Thoracic aorta (tissue), 2 donors: Measurements from ENCODE around the gene KRTAP12-3. TPM values are rescaled to one million over a fixed set of nuclear protein-coding genes. Genes with fewer than 3 reads are reported as not detected.
"Not testable (repeated sequence)": the region's sequence is repeated elsewhere in the genome, so short reads cannot be mapped to it uniquely, and the experiment has no call there.

ENCODE experiments used
- ATAC-seq: fragments of 150-250 bp; one replicate; pipeline ENCODE4 v1.8.0; 2017; ENCODE audit warnings: low read depth; ENCODE audit not compliant: insufficient number of reproducible peaks, low FRiP score
- DNase-seq: peaks from one replicate; pipeline ENCODE4 v3.0.0-alpha.2; 2020; ENCODE audit warnings: low spot score
- H3K27ac ChIP-seq, 2 donors: fragments of 200-600 bp; sonication (generic); 1 replicate in 1 of 2; 2 replicates in 1 of 2; pipeline ENCODE4 v1.5.1; 2016; ENCODE audit warnings: mild to moderate bottlenecking in 2 of 2, moderate library complexity in 2 of 2
- H3K27me3 ChIP-seq: fragments of 200-600 bp; sonication (generic); replicated peaks from 2 replicates; pipeline ENCODE4 v1.6.0; 2016; ENCODE audit warnings: mild to moderate bottlenecking; ENCODE audit not compliant: insufficient read depth
- H3K36me3 ChIP-seq: fragments of 200-600 bp; sonication (generic); one replicate; pipeline ENCODE4 v1.5.1; 2016
- H3K4me1 ChIP-seq, 2 donors: fragments of 200-600 bp; sonication (generic); 1 replicate in 1 of 2; 2 replicates in 1 of 2; pipeline versions ENCODE4 v1.5.1 to v1.6.0; 2016; ENCODE audit warnings: low read depth in 2 of 2, mild to moderate bottlenecking in 1 of 2; ENCODE audit not compliant: control insufficient read depth in 1 of 2
- H3K4me3 ChIP-seq: fragments of 200-600 bp; sonication (generic); 2 replicates; pipeline ENCODE4 v1.5.1; 2016; ENCODE audit warnings: mild to moderate bottlenecking
- H3K9me3 ChIP-seq: fragments of 200-600 bp; sonication (generic); 2 replicates; pipeline ENCODE4 v1.5.1; 2016
- CTCF ChIP-seq: fragments of 200-600 bp; sonication (generic); IDR thresholded peaks from one replicate; pipeline ENCODE4 v1.5.1; 2019; ENCODE audit warnings: antibody characterized with exemption
- total RNA-seq, 2 donors: library from RNA; depleted of rRNA; stranded (reverse); fragments of >200 nt; gene quantifications; one replicate each; pipeline versions ENCODE4 v1.1.0 to v1.2.3, GENCODE V29; 2016

KRTAP12-3 gene
- total RNA-seq, 2 donors from 2014 or later, result not detected

DNA sequence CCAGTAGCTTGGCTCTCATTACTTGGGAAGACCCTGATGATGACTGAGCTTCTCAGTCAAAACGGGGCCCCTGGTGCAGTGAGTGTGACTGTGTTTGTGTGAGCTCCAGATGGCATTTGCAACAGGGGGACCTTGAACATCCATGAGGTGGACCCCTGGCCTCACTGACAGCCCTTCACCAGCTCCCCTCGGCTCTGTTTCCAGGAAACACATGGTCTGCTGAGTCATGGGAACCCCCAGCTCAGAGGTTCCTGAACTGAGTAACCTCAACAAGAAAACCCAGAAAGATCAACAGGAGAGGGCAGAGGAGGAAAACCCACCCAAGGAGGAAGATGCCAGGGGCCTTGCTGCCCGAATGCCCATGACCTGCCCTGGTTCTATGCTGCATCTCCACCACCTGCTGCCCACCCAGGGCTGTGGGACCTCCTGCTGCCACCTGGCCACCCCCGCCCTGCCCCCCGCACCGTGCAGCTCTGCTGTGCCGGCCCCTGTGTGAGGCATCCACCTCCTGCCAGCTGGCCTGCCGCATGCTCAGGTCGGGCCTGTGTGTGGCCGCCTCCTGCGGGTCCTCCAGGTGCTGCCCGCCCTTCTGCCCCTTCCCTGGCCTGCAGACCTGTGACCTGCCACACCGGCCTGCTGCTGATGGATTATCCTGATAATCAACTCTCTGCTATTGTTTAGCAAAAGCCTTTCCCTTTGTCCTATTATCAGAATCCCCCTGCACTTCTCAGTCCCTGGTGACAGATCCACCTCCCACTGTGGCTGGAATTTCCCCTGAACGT is 28.5 kb downstream of the KRTAP12-3 start:
- Histone ChIP-seq H3K27me3 (no peaks in the 10 kb centered on the region), H3K27ac (no peak overlapping the region), H3K4me3 (no peak overlapping the region), H3K9me3 (no peaks in the 10 kb centered on the region), H3K36me3 (no peaks in the 10 kb centered on the region), H3K4me1 (no peaks in the 10 kb centered on the region)
- TF ChIP-seq CTCF, result no peak
- no peak for DNase-seq
- no peak for ATAC-seq

GRCh38 chr21:44686843-44687561 is 29.3 kb downstream of the KRTAP12-3 start:
- H3K27me3 ChIP-seq, result no peaks in the 10 kb centered on the region
- no peaks in the 10 kb centered on the region for H3K9me3 ChIP-seq
- H3K36me3 ChIP-seq, result no peaks in the 10 kb centered on the region
- TF ChIP-seq CTCF, result no peak
- DNase-seq (no peak), ATAC-seq (no peak)
- no peaks in the 10 kb centered on the region for H3K4me1 ChIP-seq
- no peak overlapping the region for H3K4me3 ChIP-seq
- H3K27ac ChIP-seq, result no peak overlapping the region

DNA sequence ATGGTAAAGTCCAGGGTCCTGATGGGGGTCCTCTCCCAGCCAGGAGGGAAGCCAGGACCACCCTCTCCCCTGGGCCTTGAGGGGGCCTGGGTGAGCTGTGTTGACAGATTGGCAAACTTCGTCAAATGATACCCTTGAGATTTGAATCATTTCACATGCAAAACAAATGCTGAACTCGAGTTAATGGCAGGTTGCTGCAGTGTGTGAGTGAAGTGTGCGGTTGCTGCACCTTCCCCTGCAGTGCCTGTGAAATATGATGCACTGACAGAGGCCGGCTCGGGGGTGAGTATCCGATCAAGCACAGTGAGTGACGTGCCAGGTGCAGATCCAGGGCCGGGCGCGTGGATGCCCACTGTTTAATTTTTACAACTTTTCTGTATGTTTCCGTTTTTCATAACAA is 29.9 kb downstream of the KRTAP12-3 start:
- Histone ChIP-seq H3K9me3 (peaks cover 3% of the 10 kb centered on the region), H3K27me3 (no peaks in the 10 kb centered on the region), H3K4me1 (no peaks in the 10 kb centered on the region), H3K36me3 (no peaks in the 10 kb centered on the region), H3K4me3 (no peak overlapping the region), H3K27ac (no peak overlapping the region)
- TF ChIP-seq CTCF, result no peak
- ATAC-seq (no peak), DNase-seq (no peak)

DNA sequence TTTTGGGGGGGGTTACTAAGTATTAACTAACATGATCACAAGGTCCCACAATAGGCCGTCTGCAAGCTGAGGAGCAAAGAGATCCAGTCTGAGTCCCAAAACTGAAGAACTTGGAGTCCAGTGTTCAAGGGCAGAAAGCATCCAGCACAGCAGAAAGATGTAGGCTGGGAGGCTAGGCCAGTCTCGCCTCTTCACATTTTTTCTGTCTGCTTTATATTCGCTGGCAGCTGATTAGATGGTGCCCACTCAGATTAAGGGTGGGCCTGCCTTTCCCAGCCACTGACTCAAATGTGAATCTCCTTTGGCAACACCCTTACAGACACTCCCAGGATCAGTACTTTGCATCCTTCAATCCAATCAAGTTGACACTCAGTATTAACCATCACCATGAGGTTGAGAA is 32.0 kb downstream of the KRTAP12-3 start:
- not testable (repeated sequence) for ATAC-seq

DNA sequence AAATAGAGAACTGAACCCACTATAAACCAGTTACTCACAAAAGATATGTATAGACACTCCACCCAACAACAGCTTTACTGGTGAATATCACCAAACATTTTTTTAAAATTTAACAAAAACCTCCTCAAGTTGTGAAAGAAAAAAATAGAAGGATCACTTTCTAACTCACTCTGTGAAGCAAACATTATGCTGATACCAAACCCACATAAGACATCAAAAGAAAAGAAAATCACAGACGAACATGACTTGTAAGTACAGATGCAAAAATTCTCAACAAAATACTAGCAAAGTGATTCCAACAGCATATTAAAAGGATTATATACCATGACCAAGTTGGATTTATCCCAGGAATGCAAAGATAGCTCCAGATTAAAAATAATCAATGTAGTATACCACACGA is 34.0 kb downstream of the KRTAP12-3 start:
- peaks cover 15% of the 10 kb centered on the region for H3K9me3 ChIP-seq
- H3K36me3 ChIP-seq, result no peaks in the 10 kb centered on the region
- no peak for DNase-seq
- H3K4me1 ChIP-seq, result no peaks in the 10 kb centered on the region
- no peak overlapping the region for H3K27ac ChIP-seq
- no peak for ATAC-seq
- no peak overlapping the region for H3K4me3 ChIP-seq
- TF ChIP-seq CTCF, result no peak
- H3K27me3 ChIP-seq, result no peaks in the 10 kb centered on the region

More for the DNA sequence above, 32.0 kb downstream of the KRTAP12-3 start:
- H3K4me1 ChIP-seq, H3K36me3 ChIP-seq, H3K4me3 ChIP-seq, H3K27me3 ChIP-seq, H3K27ac ChIP-seq, DNase-seq: not testable (repeated sequence)
- H3K9me3 ChIP-seq, result peaks cover 15% of the 10 kb centered on the region
